Measurements from ENCODE around the gene PLEKHN1. TPM values are rescaled to one million over a fixed set of nuclear protein-coding genes. Genes with fewer than 3 reads are reported as not detected.

The PLEKHN1 gene
- total and polyA plus RNA-seq, 2 donors (not counting 3 experiments of a cell fraction or from before 2014, with no cell fraction given): 0.29 to 0.88 TPM

- Histone ChIP-seq H3K4me3 (replicated peaks in 1 of 3; ENCODE audit: insufficient read depth in 1 of 3, low read depth in 1 of 3, low read length in 3 of 3) (no peak overlapping the region), H3K27me3 (ENCODE audit: control insufficient read depth in 2 of 2, insufficient read depth in 2 of 2, low read length in 2 of 2) (peaks cover 0 to 2% of the 10 kb centered on the region in 2 experiments), H3K36me3 (ENCODE audit: control insufficient read depth in 2 of 2, extremely low read depth in 1 of 2, insufficient read depth in 2 of 2, low read length in 2 of 2) (no peaks in the 10 kb centered on the region), H3K4me1 (ENCODE audit: control insufficient read depth, extremely low read depth, insufficient read depth, low read length) (no peaks in the 10 kb centered on the region), H2AFZ (ENCODE audit: low read depth, low read length) (no peak overlapping the region), H3K79me2 (ENCODE audit: control insufficient read depth, insufficient read depth, low read length) (no peaks in the 10 kb centered on the region), H3K27ac (ENCODE audit: insufficient read depth, low read depth, low read length) (no peak overlapping the region), H4K20me1 (replicated peaks; ENCODE audit: control insufficient read depth, extremely low read depth, insufficient read depth, low read length) (no peaks in the 10 kb centered on the region), H3K4me2 (ENCODE audit: insufficient read depth, low read length) (no peak overlapping the region), H3K9me1 (replicated peaks; ENCODE audit: control insufficient read depth, extremely low read depth, insufficient read depth, low read length) (no peaks in the 10 kb centered on the region), H3K9me3 (replicated peaks; ENCODE audit: control insufficient read depth, insufficient read depth, low read length) (no peaks in the 10 kb centered on the region), H3K9ac (replicated peaks; ENCODE audit: extremely low read depth, insufficient read depth, low read length) (no peak overlapping the region)
- no TSS peak for BruUV-seq (replicated peaks)
- DNase-seq (ENCODE audit: low read depth, low spot score) (no peak), FAIRE-seq (no peak)
- intact Hi-C loops (cut with micrococcal nuclease) (no loop called here), dilution Hi-C loops (cut with MboI; ENCODE audit: extremely low pct_ligation_motif_present, low sequenced_read_pairs) (no loop called here)
- ChIA-PET CTCF (interaction anchor here (1.0 to 5.1 kb wide), 6 partner anchors 15 to 310 kb away, joined by 3 to 77 read pairs (median 6); partner anchors contain the start of gene PLEKHN1), POLR2A (no interaction called here)
- no peak for TF ChIP-seq JUN (IDR thresholded peaks at IDR 0.05; ENCODE audit: borderline replicate concordance, insufficient read depth, insufficient read length, low read depth)
- TF ChIP-seq FOS (IDR thresholded peaks at IDR 0.05; ENCODE audit: borderline replicate concordance, insufficient read depth, low read length): no peak
- TF ChIP-seq MAX (IDR thresholded peaks at IDR 0.05; ENCODE audit: insufficient read depth, insufficient read length): no peak
- no peak for TF ChIP-seq POLR2A (IDR thresholded peaks at IDR 0.05; ENCODE audit: low read depth, low read length)
Observed at GRCh38 chr1:981491-981954, 15.2 kb downstream of the PLEKHN1 start.

- no peaks in the 10 kb centered on the region for H4K20me1 ChIP-seq (replicated peaks; ENCODE audit: control insufficient read depth, extremely low read depth, insufficient read depth, low read length)
- FAIRE-seq: no peak
- POLR2A ChIA-PET: no interaction called here
Observed at GRCh38 chr1:981955-982558, 15.8 kb downstream of the PLEKHN1 start, which contains the start of gene PERM1. Gene PERM1 (minus strand): TSS chr1:982093. CDS start chr1:981029, 1,064 bp downstream.

More at GRCh38 chr1:981955-982558, 15.8 kb downstream of the PLEKHN1 start, which contains the start of gene PERM1:
- no peak within 1 kb of the TSS for H3K9ac ChIP-seq (replicated peaks; ENCODE audit: extremely low read depth, insufficient read depth, low read length)
- intact Hi-C loops (cut with micrococcal nuclease): no loop called here
- H3K9me3 ChIP-seq (replicated peaks; ENCODE audit: control insufficient read depth, insufficient read depth, low read length): no peaks in the 10 kb centered on the region
- H3K79me2 ChIP-seq (ENCODE audit: control insufficient read depth, insufficient read depth, low read length): no peaks in the 10 kb centered on the region
- dilution Hi-C loops (cut with MboI; ENCODE audit: extremely low pct_ligation_motif_present, low sequenced_read_pairs): no loop called here
- CTCF ChIA-PET: interaction anchor here (1.1 to 5.1 kb wide), 9 partner anchors 12 to 309 kb away, joined by 3 to 77 read pairs (median 13); partner anchors contain the start of gene PLEKHN1
- no peaks in the 10 kb centered on the region for H3K4me1 ChIP-seq (ENCODE audit: control insufficient read depth, extremely low read depth, insufficient read depth, low read length)
- H3K27ac ChIP-seq (ENCODE audit: insufficient read depth, low read depth, low read length): no peak within 1 kb of the TSS
- no peak within 1 kb of the TSS for H3K4me2 ChIP-seq (ENCODE audit: insufficient read depth, low read length)
- H3K9me1 ChIP-seq (replicated peaks; ENCODE audit: control insufficient read depth, extremely low read depth, insufficient read depth, low read length): no peaks in the 10 kb centered on the region
- H3K36me3 ChIP-seq (ENCODE audit: control insufficient read depth in 2 of 2, extremely low read depth in 1 of 2, insufficient read depth in 2 of 2, low read length in 2 of 2): no peaks in the 10 kb centered on the region
- H2AFZ ChIP-seq (ENCODE audit: low read depth, low read length): no peak within 1 kb of the TSS
- TF ChIP-seq EZH2 (IDR thresholded peaks at IDR 0.05; ENCODE audit: borderline replicate concordance, low read depth, low read length, severe bottlenecking) (no peak), JUN (IDR thresholded peaks at IDR 0.05; ENCODE audit: borderline replicate concordance, insufficient read depth, insufficient read length, low read depth) (no peak), CTCF (IDR thresholded peaks at IDR 0.05; ENCODE audit: extremely low read depth in 1 of 2, insufficient read depth in 1 of 2, low read depth in 1 of 2, low read length in 2 of 2) (no peak), POLR2A (IDR thresholded peaks at IDR 0.05; ENCODE audit: low read depth, low read length) (no peak), FOS (IDR thresholded peaks at IDR 0.05; ENCODE audit: borderline replicate concordance, insufficient read depth, low read length) (no peak), GATA2 (IDR thresholded peaks at IDR 0.05; ENCODE audit: insufficient read depth, insufficient read length, low read depth, low read length) (no peak), POLR2AphosphoS5 (IDR thresholded peaks at IDR 0.05; ENCODE audit: insufficient read depth, low read depth, low read length) (no peak), MYC (IDR thresholded peaks at IDR 0.05; ENCODE audit: low read depth, low read length) (no peak), MAX (IDR thresholded peaks at IDR 0.05; ENCODE audit: insufficient read depth, insufficient read length) (no peak)
- no peak within 1 kb of the TSS for H3K4me3 ChIP-seq (replicated peaks in 1 of 3; ENCODE audit: insufficient read depth in 1 of 3, low read depth in 1 of 3, low read length in 3 of 3)
- BruUV-seq (replicated peaks): no TSS peak
- peaks cover 0 to 2% of the 10 kb centered on the region in 2 experiments for H3K27me3 ChIP-seq (ENCODE audit: control insufficient read depth in 2 of 2, insufficient read depth in 2 of 2, low read length in 2 of 2)
- DNase-seq (ENCODE audit: low read depth, low spot score): no peak

Data from endothelial cell of umbilical vein (primary cell).